SW 1271 (cell line): Measurements from ENCODE around the gene ZFYVE27.
A peak's percentile ranks its signal among the peaks of the same experiment; 100 is the strongest.

ENCODE experiments used
- DNase-seq, 2 experiments: peaks; one replicate each; lab custom pipeline; 2025; lab: John Stamatoyannopoulos, UW

The ZFYVE27 gene

DNA sequence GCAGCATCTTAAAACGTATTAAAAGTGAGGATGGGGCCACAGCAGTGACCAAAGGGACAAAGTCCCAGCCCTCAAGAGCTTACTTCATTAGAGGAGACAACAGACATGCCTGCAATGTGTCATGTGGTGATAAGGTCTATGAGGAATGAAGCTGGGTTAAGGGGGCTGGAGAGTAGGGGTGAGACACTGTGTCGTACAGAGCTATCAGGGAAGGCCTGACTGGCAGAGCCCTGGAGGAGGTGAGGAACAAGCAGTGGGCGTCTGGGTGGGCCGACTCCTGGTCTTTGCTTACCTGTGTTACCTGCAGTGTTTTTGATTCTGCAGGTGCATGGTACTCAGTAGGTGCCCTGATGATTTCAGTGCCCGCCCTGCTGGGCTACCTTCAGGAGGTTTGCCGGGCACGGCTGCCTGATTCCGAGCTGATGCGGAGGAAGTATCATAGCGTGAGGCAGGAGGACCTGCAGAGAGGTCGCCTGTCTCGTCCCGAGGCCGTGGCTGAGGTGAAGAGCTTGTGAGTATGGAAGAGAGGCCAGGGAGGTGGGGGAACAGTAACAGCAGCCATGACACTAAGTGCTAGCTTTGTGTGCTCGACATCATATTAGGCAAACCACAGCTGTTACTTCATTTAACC, 7.6 kb downstream of the ZFYVE27 start:
- no peak for DNase-seq

DNA sequence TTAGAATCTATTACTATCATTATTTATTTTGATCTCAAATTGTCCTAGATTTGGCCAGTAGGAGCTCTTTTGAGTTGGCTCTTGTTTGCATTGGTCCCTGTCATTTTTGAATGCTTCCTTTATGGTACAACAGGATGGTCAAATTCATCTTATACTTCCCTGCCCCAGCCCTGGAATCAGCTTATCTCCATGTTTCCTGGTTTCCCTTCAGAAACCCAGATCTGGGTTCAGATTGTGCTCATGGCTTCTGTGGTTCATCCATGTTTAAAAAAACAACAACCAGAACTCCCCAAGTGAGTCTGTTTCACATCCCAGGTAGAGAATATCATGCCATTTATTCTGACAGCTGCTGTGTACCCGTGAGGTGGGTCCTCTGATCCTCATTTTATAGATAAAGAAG, 10.6 kb downstream of the ZFYVE27 start:
- no peak for DNase-seq

DNA sequence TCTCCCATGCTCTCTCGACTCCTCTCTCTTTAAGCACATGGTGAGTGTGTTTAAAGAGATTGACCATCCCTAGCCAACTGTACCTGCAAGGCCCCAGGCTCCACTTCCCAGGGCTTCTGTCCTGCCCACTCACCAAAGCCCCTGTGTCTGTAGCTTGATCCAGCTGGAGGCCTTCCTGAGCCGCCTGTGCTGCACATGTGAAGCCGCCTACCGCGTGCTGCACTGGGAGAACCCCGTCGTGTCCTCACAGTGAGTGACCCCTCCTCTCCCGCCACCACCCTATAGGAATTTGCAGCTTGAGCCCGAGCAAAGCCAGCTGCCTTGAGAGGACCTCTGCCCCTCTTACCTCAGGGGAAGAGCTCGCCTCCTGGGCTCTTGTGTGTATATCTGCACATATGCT, 11.2 kb downstream of the ZFYVE27 start:
- no peak for DNase-seq

GRCh38 chr10:97752956-97753355, 16.0 kb downstream of the ZFYVE27 start:
- DNase-seq, result no peak

- DNase-seq, result no peak
Observed at GRCh38 chr10:97754726-97755125, 17.8 kb downstream of the ZFYVE27 start.

DNA sequence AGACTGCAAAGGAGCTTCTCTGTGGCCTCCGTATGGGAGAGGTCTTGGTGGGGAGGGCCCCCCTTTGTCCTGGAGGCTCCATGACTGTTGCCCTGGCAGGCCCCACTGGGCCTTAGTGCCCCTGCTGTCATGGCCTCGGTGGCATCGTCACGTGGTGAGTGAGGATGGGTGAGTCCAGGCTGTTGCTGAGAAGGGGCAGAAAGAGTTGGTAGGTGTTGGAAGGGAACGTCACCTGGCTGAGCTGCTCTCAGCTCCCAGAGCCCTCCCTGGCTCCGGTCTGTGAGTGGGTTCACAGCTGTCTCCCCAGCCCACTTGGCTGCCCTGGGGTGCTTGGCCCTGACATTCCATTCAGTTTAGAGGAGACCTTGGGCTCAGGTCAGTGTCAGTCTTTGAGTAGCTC, 18.8 kb downstream of the ZFYVE27 start:
- no peak for DNase-seq

DNA sequence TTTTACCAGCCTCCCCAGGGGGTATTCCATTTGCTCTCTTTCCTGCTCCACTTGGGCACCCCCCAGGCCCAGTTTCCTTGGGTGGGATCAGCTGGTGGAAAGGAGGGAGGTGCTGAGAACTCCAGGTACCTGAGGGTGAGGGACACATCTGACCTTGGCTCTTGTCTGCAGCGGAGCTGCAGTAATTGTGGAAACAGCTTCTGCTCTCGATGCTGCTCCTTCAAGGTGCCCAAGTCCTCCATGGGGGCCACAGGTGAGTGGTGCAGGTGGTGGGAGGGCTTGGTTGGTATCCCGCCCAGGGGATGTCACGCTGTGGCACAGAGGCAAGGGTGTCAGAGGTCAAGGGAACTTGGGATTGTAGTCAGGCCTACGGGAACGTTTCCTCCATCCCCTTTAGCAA, 20.5 kb downstream of the ZFYVE27 start:
- DNase-seq, result no peak

DNA sequence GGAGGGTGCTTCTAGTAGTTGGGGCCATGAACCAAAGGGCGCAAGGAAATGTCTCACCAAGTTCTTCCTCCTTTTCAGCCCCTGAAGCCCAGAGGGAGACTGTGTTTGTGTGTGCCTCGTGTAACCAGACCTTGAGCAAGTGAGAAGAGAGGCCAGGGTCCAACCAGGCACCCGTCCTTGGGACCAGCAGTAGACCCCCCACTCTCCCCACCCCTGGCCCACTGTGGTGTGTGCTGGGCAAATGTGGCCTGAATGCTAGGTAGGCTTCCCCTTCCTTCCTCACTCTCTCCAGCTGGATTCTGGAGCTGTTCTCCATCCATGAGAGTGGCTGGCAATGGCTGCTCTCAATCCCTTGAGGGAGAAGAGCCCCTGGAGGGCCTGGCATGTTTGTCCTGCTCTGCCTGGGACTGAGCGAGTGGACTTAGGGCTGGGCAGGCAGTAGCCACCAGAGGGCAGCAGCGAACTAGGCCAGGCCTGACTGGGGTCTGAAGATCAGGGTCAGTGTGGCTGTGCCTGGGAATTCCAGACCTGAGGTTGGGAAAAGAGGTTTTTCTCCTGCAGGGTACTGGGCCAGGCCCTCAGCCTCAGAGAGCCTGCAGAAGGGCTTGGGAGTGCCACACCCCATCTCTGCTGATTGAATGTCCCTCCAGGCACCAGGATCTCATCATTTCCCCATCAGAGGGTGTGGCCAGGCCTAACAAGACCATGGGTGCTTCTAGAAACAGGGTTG, 22.4 kb downstream of the ZFYVE27 start:
- peak in 1 of 2 experiments; percentile 59 for DNase-seq

DNA sequence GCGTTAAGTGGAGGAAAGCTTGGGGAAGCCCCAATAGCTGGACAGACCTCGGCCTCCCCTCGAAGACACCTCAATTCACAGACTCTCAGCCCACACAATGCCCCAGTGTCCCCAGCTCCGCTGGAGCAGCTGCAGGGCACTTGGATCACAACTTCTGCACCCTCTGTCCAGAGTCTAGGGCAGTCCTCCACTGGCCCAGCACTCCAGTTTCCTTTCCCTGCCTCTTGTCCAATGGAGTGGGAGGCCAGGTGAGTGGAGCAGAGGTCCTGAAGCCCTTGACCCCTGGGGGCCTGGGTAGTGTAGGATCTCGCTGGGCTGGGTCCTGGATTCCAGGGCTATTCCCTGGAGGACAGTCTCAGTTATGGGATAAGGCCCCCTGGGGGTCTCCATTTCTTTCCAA, 23.0 kb downstream of the ZFYVE27 start:
- no peak for DNase-seq

DNA sequence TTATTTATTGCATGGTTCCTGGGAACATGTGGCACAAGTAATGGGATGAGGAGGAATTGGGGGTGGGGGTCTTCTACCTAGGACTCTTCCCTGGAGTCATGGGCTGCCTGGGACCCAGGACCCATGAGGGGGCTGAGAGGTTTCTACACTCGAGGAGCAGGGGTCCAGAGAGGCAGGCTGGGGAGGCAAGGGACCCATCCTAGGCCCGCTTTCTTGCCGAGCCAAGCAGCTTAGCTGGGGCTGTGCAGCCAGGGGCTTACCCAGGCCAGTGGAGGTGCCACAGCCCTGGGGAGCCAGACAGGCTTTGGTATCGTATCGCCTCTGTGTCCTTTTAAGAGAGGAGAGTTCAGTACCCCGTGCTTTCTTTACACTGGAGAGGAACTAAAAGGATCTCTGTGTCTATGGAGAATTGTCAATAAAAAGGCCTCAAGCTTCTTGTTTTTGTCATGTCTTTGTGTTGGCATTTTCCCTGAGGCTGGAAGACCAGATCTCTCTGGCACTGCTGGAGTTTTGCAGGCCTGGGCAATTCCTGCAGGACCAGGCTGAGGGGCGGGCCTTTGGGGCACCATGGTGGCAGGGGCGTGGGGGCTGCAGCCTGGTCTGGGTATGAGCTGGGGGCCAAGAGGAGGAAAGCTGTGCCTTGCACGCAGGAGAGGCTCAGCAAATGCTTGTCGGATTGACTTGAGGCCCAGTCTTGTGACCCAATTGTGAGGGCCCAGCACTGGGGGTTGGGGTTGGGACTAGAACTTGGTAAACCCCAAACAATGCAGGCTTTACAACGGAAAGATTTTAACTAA, 23.7 kb downstream of the ZFYVE27 start:
- DNase-seq, result no peak

DNA sequence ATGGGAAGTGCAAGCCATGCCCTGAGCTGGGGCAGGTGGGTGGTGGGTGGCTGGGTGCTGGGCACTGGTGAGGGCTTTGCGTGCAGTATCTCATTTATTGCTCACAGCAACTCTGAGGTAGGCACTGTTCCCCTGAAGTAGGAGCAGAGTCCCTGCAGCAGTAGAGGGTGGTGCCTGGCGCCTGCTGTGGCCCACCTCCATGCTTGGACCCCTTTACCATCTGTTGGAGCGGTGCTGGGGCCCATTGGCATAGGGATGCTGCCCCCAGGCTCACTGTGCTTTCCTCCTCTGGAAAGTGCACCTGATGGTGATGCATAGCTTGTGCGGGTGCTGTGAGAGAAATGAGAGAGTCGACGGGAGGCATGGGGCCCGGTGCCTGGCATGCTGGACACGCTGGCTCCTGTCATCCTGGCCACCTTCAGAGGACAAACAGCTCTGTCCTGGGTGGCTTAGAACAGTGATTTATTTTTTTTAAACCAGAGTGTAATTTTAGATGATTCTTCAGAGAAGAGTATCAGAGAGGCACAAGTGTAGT, 24.5 kb downstream of the ZFYVE27 start:
- DNase-seq, result no peak

DNA sequence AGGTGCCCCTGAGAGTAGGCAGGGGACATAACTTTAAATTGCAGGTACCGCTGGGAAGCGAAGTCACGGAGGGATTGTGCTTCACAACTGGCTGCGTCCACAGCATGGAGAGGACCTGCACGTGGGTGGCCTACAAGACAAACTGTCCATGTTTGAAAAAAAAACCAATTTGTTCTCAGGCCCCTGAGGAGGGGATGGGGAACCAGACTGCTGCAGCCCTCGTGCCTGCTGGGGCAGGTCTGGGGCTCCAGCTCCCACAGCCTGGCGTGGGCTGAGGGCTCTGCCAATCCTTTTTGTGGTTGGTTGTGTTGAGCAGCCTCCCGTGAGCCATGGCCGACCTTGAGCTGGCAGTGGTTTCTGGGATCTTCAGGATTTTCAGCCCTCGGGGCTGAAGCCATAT, 25.1 kb downstream of the ZFYVE27 start:
- no peak for DNase-seq

DNA sequence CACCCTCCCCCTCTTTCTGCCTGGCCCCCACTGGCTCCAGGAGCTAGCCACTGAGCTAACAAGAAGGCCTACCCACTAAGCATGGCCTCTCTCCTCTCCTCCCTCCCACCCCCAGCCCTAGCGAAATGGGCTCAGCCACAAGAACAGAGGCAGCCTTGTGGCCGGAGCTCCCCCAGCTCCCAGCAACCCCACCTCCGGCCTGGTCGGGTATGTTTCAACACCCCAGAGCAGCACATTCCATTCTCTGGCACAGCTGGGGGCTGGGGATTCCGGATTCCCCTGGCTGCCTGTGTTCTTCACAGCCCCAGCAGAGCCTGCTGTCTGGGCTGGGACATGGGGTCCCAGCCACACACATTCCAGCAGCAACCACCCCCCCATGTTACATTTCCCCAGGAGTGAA, 25.9 kb downstream of the ZFYVE27 start:
- DNase-seq, result no peak

- DNase-seq, result no peak
Observed at GRCh38 chr10:97763411-97763810, 26.5 kb downstream of the ZFYVE27 start.

DNA sequence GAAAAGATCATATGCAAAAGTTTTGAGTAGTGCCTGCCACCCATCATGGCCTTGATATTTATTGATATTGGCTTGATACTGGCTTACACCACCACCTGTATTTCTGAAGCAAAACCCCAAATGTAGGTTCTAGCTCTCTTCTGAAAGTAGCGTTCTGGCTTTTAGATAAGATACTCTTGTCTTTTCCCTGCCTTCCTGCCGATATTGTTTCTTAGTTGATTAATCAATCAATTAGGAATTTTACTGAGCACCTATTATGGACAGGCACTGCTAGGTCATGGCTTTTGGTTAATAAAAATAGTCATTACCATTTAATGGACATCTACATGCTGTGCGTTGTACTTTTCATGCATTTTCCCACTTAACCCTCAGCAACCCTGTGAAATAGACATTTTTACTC, 27.0 kb downstream of the ZFYVE27 start:
- no peak for DNase-seq

GRCh38 chr10:97764519-97764931, 27.6 kb downstream of the ZFYVE27 start:
- DNase-seq, result no peak

- DNase-seq, result no peak
Observed at GRCh38 chr10:97765201-97765600, 28.3 kb downstream of the ZFYVE27 start.

DNA sequence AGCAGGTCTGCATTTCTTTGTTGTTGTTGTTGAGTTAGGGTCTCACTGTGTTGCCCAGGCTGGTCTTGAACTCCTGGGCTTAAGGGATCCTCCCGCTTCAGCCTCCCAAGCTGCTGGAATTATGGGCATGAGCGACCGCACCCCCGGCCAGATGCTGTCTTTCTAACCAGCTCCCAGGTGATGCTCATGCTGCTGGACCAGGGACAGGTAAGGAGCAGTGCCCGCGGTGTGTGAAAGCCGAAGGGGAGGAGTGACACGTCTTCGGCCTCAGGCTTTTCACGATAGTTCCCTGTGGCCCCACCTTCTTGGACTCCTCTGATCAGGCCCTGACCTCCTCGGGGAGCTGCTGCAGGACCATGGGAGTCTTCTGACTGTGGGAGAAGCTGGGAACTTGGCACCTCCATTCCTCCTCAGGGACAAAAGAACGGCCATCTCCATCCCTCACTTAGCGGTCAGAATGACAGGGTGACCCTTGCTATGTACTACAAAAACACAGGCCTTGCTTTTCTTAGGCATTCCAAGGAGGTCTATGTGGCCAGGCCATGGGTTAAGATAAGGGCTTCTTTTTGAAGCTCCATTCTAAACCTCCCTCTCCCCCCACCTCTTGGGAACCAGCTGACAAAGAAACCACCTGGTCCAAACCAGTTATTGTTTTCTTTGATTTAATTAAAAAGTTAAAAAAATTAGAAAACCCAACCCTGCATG, 29.3 kb downstream of the ZFYVE27 start:
- DNase-seq, result no peak

DNA sequence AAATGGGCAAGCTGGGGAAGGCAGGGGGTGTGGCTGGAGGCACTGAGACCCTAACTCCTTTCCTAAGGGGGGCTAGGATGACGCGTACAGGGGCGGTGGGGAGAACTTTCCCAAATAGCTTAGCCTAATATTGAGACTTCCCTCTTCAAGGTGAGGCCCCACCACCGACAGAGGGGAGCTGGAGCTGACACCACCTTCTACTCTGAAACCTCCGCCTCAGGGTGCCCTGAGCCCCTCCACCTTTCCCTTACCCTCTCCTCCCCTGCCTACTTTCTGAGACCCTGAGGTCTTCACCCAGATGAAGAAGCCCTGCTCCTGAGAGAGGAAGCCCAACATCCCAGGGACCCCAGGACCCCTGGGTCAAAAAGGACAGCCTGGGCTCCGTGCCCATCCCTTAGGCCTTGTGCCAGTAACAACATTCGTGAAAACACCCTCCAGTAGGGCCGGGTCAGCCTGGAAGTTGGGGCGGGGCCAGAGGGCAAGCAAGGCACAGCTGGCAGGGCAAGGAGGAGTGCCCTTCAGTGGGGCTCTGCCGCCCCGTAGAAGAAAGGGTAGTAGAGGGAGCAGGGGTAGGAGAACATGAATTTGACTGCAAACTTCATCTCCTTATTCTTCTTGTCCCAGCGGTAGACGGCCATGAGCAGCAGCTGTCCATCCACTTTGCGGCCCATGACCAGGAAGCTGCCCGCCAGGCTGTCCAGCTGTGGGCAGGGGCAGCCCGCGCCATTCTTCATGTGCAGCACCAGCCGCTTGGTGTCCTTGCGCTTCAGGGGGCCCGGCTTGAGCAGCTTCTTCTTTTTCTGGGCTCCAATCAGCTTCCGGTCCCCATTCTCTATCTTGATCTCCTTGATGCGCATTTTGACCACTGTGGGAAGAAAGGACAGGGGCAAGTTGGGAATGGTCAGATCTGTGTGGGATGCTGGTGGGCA, 30.3 kb downstream of the ZFYVE27 start:
- no peak for DNase-seq

GRCh38 chr10:97768322-97769315, 31.7 kb downstream of the ZFYVE27 start:
- DNase-seq, result no peak
